ENCODE measurements around the gene PPM1L.
"Not testable (repeated sequence)": the region's sequence is repeated elsewhere in the genome, so short reads cannot be mapped to it uniquely, and the experiment has no call there.

Gene PPM1L

GRCh38 chr3:160982491-160982890, 226.5 kb downstream of the PPM1L start:
- no peak overlapping the region for H3K4ac ChIP-seq (ENCODE audit: low read depth, low read length)
- no peak overlapping the region for H3K56ac ChIP-seq (ENCODE audit: low read length)
- H4K8ac ChIP-seq (ENCODE audit: low read depth, low read length): no peak overlapping the region
- no peak overlapping the region for H4K5ac ChIP-seq (ENCODE audit: low read length)
- H3K23ac ChIP-seq (ENCODE audit: low read length): no peak overlapping the region
- H2AK5ac ChIP-seq (ENCODE audit: low read length): no peak overlapping the region
- H3K79me2 ChIP-seq (ENCODE audit: control insufficient read depth, insufficient read depth, low read length): no peaks in the 10 kb centered on the region
- no peaks in the 10 kb centered on the region for H3K36me3 ChIP-seq (ENCODE audit: control insufficient read depth, insufficient read depth, low read length)
- H3K9ac ChIP-seq (ENCODE audit: low read length): no peak overlapping the region
- H3K4me3 ChIP-seq (ENCODE audit: low read length): no peak overlapping the region
- no peak overlapping the region for H3K18ac ChIP-seq (ENCODE audit: low read length)
- H2BK5ac ChIP-seq (ENCODE audit: low read length): no peak overlapping the region
- no peaks in the 10 kb centered on the region for H3K4me1 ChIP-seq (ENCODE audit: control insufficient read depth, low read depth, low read length)
- WGBS (ENCODE audit: extremely low coverage, insufficient coverage, low lambda C conversion rate): no CpG with 5 or more reads among the region's 1 CpG
- no peak overlapping the region for H3K4me2 ChIP-seq (ENCODE audit: low read length)
- DNase-seq: no peak
- no peaks in the 10 kb centered on the region for H3K27me3 ChIP-seq (ENCODE audit: insufficient read depth, low read length, poor library complexity)
- H2BK15ac ChIP-seq (replicated peaks; ENCODE audit: low read depth): no peak overlapping the region
- no peak overlapping the region for H3K27ac ChIP-seq (ENCODE audit: low read depth, low read length)
- no peaks in the 10 kb centered on the region for H3K79me1 ChIP-seq (ENCODE audit: low read length)
- H2BK120ac ChIP-seq (ENCODE audit: low read depth, low read length): no peak overlapping the region

DNA sequence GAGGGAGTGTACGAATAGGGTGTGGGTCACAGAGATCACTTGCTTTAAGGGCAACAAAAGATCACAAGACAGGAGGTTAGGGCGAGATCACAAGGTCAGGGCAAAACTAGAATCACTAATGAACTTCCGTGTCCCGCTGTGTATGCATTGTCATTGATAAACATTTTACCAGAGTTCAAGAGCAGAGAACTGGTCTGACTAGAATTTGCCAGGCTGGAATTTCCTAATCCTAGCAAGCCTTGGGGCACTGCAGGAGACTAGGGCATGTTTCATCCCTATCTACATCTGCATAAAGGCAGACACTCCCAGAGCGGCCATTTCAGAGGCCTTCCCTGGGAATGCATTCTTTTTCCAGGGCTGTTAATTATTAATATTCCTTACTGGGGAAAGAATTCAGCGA, 227.9 kb downstream of the PPM1L start:
- not testable (repeated sequence) for H3K36me3 ChIP-seq (ENCODE audit: control insufficient read depth, insufficient read depth, low read length); H4K5ac ChIP-seq (ENCODE audit: low read length); H3K4me2 ChIP-seq (ENCODE audit: low read length); H2AK5ac ChIP-seq (ENCODE audit: low read length); H3K56ac ChIP-seq (ENCODE audit: low read length); H3K4me3 ChIP-seq (ENCODE audit: low read length); H2BK15ac ChIP-seq (replicated peaks; ENCODE audit: low read depth); H3K79me2 ChIP-seq (ENCODE audit: control insufficient read depth, insufficient read depth, low read length); H3K79me1 ChIP-seq (ENCODE audit: low read length); H3K27ac ChIP-seq (ENCODE audit: low read depth, low read length); H3K4ac ChIP-seq (ENCODE audit: low read depth, low read length); H3K4me1 ChIP-seq (ENCODE audit: control insufficient read depth, low read depth, low read length); H3K27me3 ChIP-seq (ENCODE audit: insufficient read depth, low read length, poor library complexity); H2BK120ac ChIP-seq (ENCODE audit: low read depth, low read length); H2BK5ac ChIP-seq (ENCODE audit: low read length); H4K8ac ChIP-seq (ENCODE audit: low read depth, low read length); H3K23ac ChIP-seq (ENCODE audit: low read length); H3K18ac ChIP-seq (ENCODE audit: low read length); H3K9ac ChIP-seq (ENCODE audit: low read length)
- no CpG with 5 or more reads among the region's 6 CpGs for WGBS (ENCODE audit: extremely low coverage, insufficient coverage, low lambda C conversion rate)
- peak; percentile 20 for DNase-seq

DNA sequence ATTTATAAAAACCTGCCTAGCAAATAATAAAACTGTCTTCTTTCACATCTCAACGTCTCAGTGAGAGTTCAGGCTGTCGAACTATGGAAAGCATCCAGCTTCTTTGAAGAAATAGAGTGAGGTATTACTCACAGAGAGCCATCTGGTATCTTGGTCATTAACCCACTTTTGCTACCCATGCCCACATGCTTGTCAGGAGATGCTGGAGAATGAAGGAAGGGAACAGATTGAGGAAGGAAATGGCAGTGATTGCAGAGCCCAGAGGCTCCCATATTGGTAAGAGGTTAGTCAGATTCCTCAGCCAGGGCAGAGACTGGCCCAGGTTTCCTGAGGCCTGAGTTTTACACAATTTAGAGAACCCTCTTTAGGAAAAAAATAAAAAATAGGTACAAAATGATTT, 230.0 kb downstream of the PPM1L start:
- H3K27ac ChIP-seq (ENCODE audit: low read depth, low read length): no peak overlapping the region
- no peak overlapping the region for H3K23ac ChIP-seq (ENCODE audit: low read length)

DNA sequence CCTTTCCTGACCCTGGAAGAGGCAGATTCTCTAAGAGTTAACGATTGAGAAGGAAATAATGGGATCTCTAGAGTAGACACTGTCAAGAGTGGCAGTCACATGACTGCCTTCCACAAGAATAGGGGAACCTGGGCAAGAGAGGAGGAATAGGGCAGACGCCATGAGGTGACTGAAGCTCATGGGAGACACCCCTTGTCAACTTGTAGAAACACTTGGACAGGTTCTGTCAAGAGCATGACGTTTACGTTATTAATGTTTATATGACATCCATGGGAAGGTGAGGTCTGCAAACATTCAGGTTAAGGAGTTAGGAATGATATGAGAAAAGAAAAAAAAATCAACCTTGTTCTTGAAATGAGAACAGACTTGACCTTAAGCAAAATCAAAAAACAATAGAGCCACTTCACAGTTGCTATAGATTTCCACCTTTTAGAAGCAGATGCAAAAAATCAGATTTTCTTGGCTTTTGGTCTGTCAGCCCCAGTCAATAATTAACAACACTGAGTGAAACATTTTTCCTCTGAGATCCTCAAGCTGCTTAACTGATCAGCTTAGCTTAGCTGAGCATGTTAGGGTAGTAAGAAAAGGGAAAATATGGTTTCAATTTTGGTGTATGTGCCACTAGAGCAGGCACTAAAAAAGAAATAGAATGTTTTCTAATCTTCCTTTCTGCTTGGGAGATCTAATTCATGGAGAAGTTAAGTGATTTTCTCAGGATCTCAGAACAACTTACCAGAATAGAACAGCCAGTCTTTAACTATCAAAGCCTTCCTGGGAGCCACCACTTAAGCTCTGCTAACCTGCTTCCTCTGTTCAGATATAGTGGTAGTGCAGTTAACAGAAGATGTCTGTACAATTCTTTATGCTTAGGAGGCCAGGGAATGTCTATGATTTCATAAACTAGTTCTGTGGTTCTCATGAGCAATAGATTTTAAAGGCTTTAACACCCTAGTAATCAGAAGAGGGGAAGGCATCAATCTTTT, 232.2 kb downstream of the PPM1L start:
- Histone ChIP-seq H2BK120ac (ENCODE audit: low read depth, low read length) (no peak overlapping the region), H3K56ac (ENCODE audit: low read length) (no peak overlapping the region), H2BK15ac (replicated peaks; ENCODE audit: low read depth) (no peak overlapping the region), H3K4me2 (ENCODE audit: low read length) (no peak overlapping the region), H3K36me3 (ENCODE audit: control insufficient read depth, insufficient read depth, low read length) (no peaks in the 10 kb centered on the region), H3K23ac (ENCODE audit: low read length) (no peak overlapping the region), H4K8ac (ENCODE audit: low read depth, low read length) (no peak overlapping the region), H3K4me3 (ENCODE audit: low read length) (no peak overlapping the region), H3K79me2 (ENCODE audit: control insufficient read depth, insufficient read depth, low read length) (no peaks in the 10 kb centered on the region), H3K18ac (ENCODE audit: low read length) (no peak overlapping the region), H3K4me1 (ENCODE audit: control insufficient read depth, low read depth, low read length) (no peaks in the 10 kb centered on the region), H2AK5ac (ENCODE audit: low read length) (no peak overlapping the region), H4K5ac (ENCODE audit: low read length) (no peak overlapping the region), H3K27ac (ENCODE audit: low read depth, low read length) (no peak overlapping the region), H3K9ac (ENCODE audit: low read length) (no peak overlapping the region), H3K27me3 (ENCODE audit: insufficient read depth, low read length, poor library complexity) (no peaks in the 10 kb centered on the region), H2BK5ac (ENCODE audit: low read length) (no peak overlapping the region), H3K79me1 (ENCODE audit: low read length) (no peaks in the 10 kb centered on the region), H3K4ac (ENCODE audit: low read depth, low read length) (no peak overlapping the region)
- WGBS (ENCODE audit: extremely low coverage, insufficient coverage, low lambda C conversion rate): no CpG with 5 or more reads among the region's 4 CpGs
- DNase-seq: no peak

More for the DNA sequence above, 230.0 kb downstream of the PPM1L start:
- Histone ChIP-seq H3K4ac (ENCODE audit: low read depth, low read length) (no peak overlapping the region), H2AK5ac (ENCODE audit: low read length) (no peak overlapping the region), H3K18ac (ENCODE audit: low read length) (no peak overlapping the region), H3K79me1 (ENCODE audit: low read length) (no peaks in the 10 kb centered on the region), H3K56ac (ENCODE audit: low read length) (no peak overlapping the region), H3K27me3 (ENCODE audit: insufficient read depth, low read length, poor library complexity) (no peaks in the 10 kb centered on the region), H3K4me1 (ENCODE audit: control insufficient read depth, low read depth, low read length) (no peaks in the 10 kb centered on the region), H2BK15ac (replicated peaks; ENCODE audit: low read depth) (no peak overlapping the region), H3K36me3 (ENCODE audit: control insufficient read depth, insufficient read depth, low read length) (no peaks in the 10 kb centered on the region), H2BK120ac (ENCODE audit: low read depth, low read length) (no peak overlapping the region), H3K4me2 (ENCODE audit: low read length) (no peak overlapping the region), H4K8ac (ENCODE audit: low read depth, low read length) (no peak overlapping the region), H4K5ac (ENCODE audit: low read length) (no peak overlapping the region), H3K9ac (ENCODE audit: low read length) (no peak overlapping the region), H3K79me2 (ENCODE audit: control insufficient read depth, insufficient read depth, low read length) (no peaks in the 10 kb centered on the region), H2BK5ac (ENCODE audit: low read length) (no peak overlapping the region), H3K4me3 (ENCODE audit: low read length) (no peak overlapping the region)
- no CpG with 5 or more reads among the region's 2 CpGs for WGBS (ENCODE audit: extremely low coverage, insufficient coverage, low lambda C conversion rate)
- no peak for DNase-seq

DNA sequence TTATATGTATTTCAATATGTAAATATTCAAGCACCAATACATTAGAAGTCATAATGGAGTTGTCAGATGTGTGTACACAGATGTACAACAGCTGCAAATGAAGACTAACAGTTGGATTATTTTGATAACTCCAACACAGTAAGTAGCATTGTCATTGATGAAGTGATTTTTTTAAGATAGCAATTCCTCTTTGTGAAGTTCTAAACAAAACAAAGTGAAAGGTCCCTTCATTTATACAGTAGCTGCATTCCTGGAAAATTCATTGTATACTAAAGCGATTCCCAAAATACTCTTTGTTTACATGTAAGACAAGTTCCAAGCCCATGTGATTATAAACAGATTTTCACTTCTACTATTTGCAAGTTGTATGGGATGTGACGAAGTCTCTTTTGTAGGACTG, 234.4 kb downstream of the PPM1L start:
- no peak overlapping the region for H3K4ac ChIP-seq (ENCODE audit: low read depth, low read length)
- H3K56ac ChIP-seq (ENCODE audit: low read length): no peak overlapping the region
- no peak overlapping the region for H4K5ac ChIP-seq (ENCODE audit: low read length)
- no CpG with 5 or more reads among the region's 2 CpGs for WGBS (ENCODE audit: extremely low coverage, insufficient coverage, low lambda C conversion rate)
- no peak overlapping the region for H2BK15ac ChIP-seq (replicated peaks; ENCODE audit: low read depth)
- DNase-seq: no peak
- H3K79me1 ChIP-seq (ENCODE audit: low read length): no peaks in the 10 kb centered on the region
- no peaks in the 10 kb centered on the region for H3K4me1 ChIP-seq (ENCODE audit: control insufficient read depth, low read depth, low read length)
- H3K79me2 ChIP-seq (ENCODE audit: control insufficient read depth, insufficient read depth, low read length): no peaks in the 10 kb centered on the region
- no peak overlapping the region for H3K4me2 ChIP-seq (ENCODE audit: low read length)
- no peak overlapping the region for H3K23ac ChIP-seq (ENCODE audit: low read length)
- no peak overlapping the region for H4K8ac ChIP-seq (ENCODE audit: low read depth, low read length)
- no peak overlapping the region for H2AK5ac ChIP-seq (ENCODE audit: low read length)
- H2BK5ac ChIP-seq (ENCODE audit: low read length): no peak overlapping the region
- H3K27me3 ChIP-seq (ENCODE audit: insufficient read depth, low read length, poor library complexity): no peaks in the 10 kb centered on the region
- no peak overlapping the region for H3K9ac ChIP-seq (ENCODE audit: low read length)
- no peak overlapping the region for H3K18ac ChIP-seq (ENCODE audit: low read length)
- no peak overlapping the region for H3K27ac ChIP-seq (ENCODE audit: low read depth, low read length)
- H2BK120ac ChIP-seq (ENCODE audit: low read depth, low read length): no peak overlapping the region
- H3K36me3 ChIP-seq (ENCODE audit: control insufficient read depth, insufficient read depth, low read length): no peaks in the 10 kb centered on the region
- H3K4me3 ChIP-seq (ENCODE audit: low read length): no peak overlapping the region

Measured in mesendoderm (in vitro differentiated cells).